NCI-H146 treated with DMSO at 0.1 percent for 48 hours (cell line): ENCODE measurements around the gene CAMSAP1.

Experiments used
- DNase-seq: peaks from one replicate; lab custom pipeline; 2025; ENCODE audit not compliant: unreplicated experiment; lab: John Stamatoyannopoulos, UW

Gene CAMSAP1

GRCh38 chr9:135761845-135762168 lies 145.5 kb downstream of the CAMSAP1 start:
- no peak for DNase-seq

GRCh38 chr9:135761150-135761844 lies 146.0 kb downstream of the CAMSAP1 start:
- no peak for DNase-seq

DNA sequence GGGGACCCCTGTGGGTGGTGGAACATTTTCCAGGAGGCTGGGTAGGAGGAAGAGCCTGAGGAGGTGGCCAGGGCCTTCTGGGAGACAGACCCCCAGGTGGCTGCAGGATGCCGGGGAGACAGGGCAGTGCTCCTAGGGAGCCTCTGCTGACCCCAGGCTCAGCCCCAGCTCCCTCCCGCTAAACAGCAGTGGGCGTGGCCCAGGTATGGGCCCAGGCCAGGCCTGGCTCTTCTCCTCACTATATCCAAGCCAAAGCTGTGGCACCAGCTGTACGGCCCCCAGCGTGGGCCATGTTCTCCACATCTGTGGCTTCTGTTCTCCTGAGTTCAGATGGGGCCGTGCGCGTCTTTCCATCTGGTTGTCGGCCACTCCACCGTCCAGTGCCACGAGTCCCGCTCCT lies 146.9 kb downstream of the CAMSAP1 start:
- no peak for DNase-seq

GRCh38 chr9:135759676-135760300 lies 147.6 kb downstream of the CAMSAP1 start:
- no peak for DNase-seq

DNA sequence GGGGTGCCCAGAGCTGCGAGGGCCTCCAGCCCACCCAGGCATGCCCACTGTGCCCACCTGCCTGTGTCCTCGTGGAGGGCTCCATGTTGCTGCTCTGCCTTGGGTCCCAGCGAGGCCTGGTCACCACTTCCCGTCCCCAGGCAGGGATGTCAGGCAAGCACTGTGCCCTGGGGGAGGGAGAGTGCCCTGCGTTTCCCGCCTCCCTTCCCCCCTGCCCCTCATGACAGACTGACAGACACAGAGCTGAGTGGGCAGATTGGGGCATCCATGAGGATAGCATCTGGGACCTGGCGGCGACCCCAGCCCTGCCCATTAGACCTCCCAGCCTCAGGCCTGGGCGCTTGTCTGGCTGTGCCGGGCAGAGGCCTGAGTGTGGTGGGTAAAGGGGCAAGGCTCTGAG lies 148.5 kb downstream of the CAMSAP1 start:
- DNase-seq, result no peak
